NCI-H2171 (cell line): ENCODE results near the gene TMEM87B.
"Not testable (repeated sequence)": the region's sequence is repeated elsewhere in the genome, so short reads cannot be mapped to it uniquely, and the experiment has no call there.

Experiments
- DNase-seq: peaks from one replicate; lab custom pipeline; 2025; lab: John Stamatoyannopoulos, UW

Gene TMEM87B

DNA sequence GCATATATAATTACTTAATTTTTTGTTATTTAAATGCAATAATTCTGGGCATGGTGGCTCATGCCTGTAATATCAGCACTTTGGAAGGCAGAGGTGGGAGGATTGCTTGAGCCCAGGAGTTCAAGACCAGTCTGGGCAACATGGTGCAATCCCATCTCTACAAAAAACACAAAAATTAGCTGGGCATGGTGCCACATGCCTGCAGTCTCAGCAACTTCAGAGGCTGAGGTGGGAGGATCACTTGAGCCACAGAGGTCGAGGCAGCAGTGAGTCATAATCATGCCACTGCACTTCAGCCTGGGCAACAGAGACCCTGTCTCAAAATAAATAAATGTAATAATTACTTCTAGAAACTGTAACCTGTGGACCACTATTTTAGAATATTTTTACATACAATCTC lies 21.5 kb upstream of the TMEM87B start:
- no peak for DNase-seq

DNA sequence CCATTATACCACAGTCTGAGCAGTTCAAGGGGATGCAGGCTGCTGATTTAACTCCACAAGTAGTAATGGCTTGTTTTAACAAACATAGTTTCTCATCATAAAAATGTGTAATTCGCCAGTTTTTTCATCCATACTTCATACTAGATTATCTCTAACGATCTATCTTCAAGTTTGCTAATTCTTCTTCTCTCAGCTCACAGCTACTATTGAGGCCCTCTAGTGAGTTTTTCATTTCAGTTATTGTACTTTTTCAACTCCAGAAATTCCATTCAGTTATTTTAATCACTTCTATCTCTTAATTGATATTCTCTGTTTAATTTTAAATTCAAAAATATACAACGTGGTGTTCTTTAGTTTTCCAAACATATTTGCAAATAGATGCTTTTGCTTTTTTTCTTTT lies 20.1 kb upstream of the TMEM87B start:
- no peak for DNase-seq

DNA sequence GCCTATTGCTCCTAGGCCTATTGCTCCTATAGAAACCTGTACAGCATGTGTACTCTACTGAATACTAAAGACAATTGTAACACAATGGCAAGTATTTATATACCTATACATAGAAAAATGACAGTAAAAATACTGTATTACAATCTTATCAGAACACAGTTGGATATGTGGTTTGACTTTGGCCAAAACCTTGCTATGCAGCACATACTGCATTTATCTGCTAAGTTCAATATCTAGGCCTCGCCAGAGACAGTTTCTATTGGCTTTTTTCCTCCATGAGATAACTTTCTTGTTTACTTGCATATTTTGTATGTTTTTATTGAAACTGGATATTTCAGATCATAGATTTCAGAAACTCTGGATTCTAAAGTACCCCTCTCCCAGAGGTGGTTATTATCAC lies 19.3 kb upstream of the TMEM87B start:
- no peak for DNase-seq

DNA sequence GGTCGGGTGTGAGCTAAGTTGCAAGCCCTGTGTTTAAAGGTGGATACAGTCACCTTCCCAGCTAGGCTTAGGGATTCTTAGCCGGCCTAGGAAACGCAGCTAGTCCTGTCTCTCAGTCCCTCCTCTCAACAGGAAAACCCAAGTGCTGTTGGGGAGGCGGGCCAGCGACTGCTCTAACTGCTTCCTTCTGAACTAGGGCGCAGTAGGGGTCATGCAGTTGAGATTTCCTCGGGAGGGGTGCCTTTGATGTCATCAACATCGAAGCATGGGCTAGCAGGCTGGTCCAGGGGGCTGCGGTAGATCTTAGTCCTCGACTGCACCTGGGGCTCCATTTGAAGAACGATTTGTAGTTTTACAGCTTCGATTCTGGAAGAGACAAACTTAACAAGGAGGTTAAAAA lies 15.5 kb upstream of the TMEM87B start:
- not testable (repeated sequence) for DNase-seq

DNA sequence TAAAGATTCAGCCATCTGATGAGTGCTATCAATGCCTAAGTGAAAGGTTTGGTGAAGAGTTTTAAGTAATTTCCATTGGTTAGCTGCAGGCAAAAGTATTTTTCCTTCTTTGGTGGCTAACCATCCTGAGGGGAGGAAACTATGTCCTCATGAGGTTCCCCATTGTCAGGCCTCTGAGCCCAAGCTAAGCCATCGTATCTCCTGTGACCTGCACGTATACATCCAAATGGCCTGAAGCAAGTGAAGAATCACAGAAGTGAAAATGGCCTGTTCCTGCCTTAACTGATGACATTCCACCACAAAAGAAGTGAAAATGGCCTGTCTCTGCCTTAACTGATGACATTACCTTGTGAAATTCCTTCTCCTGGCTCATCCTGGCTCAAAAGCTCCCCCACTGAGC lies 15.0 kb upstream of the TMEM87B start:
- DNase-seq: not testable (repeated sequence)

DNA sequence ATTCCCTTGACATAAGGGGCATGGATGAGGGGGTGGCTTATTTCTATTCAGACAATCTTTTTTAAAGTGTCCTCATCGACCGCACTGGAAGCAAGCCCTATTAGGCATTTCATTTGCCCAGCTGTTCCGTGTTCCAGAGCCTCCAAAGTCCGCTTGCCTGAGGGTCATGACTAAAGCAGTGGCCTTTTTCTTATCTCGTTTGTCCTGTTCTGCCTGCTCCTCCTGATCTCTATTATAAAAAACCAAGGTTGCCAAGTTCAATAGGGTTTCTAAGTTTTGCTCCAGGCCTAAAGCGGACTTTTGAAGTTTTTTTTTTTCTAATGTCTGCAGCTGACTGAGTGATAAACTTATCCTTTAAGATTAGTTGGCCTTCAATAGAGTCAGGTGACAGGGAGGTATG lies 13.6 kb upstream of the TMEM87B start:
- not testable (repeated sequence) for DNase-seq

DNA sequence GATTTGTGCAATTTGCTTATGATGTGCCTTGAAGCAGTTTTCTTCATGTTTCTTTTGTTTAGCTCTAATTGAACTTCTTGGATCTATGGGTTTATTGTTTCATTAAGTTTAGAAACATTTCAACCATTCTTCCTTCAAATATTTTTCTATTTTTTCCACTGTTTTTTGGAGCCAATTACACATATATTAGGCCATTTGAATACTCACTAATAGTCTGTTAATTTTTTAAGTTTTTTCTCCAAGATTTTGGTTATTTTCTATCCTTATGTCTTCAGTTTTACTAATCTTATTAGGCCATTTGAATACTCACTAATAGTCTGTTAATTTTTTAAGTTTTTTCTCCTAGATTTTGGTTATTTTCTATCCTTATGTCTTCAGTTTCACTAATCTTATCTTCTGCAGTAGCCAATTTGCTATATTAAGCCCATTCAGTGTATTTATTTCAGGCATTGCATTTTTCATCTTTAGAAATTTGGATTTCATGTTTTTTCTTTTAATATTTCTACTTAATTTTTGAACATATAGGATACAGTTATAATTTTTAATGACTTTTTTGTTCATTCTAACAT lies 9.5 kb upstream of the TMEM87B start:
- DNase-seq: no peak

DNA sequence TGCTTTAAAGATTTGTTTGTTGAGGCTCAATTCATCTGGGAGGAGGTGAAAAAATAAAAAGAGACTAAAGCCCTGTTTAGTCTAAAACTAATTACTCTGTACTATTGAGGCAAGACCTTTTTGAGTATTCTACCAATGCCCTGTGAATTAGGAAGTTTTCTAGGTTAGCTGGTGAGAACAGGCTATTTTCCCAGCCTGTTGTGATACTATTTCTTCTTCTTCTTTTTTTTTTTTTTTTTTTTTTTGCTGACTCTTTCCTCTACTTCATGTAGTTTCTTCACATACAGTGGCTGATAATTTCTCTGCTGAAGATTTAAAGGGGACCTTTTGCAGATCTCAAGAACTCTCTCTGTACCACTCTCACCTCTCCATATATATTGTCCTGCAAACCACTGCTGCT lies 8.8 kb upstream of the TMEM87B start:
- no peak for DNase-seq

DNA sequence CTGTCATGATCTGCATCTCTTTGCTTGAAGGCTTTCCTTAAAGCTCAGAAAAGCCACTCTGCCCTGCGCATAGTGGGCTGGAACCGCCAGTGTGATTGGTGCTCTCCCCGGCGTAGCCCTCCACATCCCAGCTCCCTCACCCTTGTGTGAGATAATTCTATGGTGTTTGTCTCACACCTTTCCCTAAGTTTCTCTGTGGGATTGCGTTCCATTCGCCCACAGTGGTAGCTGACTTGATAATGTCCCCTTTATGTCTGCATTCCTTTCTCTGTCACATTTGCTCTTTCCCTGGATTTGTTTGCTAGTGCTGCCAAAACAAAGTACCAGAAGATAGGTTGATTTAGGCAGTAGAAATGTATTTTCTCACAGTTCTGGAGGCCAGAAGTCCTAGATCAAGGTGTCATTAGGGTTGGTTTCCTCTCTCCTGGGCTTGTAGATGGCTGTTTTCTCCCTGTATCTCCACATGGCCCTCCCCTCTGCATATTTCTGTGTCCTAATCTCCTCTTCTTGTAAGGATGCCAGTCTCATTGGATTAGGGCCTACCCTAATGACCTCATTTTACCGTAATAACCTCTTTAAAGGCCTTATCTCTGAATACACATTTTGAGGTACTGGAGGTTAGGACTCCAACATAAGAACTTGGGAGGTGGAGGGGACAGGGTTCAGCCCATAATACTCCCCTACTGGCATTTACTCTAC lies 7.4 kb upstream of the TMEM87B start:
- no peak for DNase-seq

DNA sequence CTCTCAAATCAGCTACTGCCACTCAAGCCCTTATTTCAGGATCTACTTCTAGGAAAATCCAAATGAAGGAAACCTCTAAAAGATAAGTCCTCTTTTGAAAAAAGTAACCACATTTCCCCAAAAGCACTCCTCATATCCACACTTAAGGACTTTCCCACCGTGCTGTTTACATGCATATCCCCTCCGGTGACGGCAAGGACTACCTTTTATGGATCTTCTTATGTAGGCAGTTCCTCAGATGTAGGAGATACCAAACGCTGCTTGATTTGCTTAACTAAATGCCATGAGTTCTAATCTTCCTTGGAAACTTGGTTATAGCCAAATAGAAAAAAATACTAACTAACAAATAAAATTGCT lies 6.9 kb upstream of the TMEM87B start:
- no peak for DNase-seq

DNA sequence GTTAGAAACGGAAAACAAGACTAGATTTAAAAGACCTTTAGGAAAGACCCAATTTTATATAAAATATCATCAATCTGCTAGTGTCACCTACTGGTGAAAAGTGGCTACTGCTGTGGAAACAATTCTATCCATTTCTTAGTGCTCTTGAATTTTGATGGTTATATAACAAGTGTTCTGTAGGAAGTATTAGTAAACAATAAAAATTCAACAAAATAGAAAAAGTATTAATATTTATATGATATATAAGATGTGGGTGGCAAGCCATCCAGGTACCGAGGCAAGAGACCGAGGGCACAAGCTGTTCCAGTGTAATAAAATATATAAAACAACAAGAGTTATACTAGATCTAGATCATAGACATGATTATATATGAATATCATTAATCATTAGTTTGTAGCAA lies 6.2 kb upstream of the TMEM87B start:
- DNase-seq: peak; percentile 20

DNA sequence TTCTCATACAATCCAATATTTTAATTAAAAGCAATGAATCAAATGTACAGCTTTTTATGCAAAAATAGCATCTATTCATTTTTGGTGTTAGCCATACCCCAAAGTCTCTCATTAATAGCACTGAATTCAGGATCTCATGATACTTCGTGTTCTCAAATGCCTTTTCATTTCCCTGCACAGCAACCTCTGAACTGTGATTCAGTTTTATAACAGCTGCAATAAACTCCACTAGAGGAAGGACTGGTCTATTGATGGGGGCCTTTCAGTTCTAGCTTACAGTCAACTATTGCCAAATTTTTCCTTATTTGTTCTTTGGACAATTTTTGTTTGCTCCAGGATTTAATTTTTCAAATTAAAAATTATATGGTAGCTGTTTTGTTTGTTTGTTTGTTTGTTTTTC lies 4.8 kb upstream of the TMEM87B start:
- DNase-seq: no peak

DNA sequence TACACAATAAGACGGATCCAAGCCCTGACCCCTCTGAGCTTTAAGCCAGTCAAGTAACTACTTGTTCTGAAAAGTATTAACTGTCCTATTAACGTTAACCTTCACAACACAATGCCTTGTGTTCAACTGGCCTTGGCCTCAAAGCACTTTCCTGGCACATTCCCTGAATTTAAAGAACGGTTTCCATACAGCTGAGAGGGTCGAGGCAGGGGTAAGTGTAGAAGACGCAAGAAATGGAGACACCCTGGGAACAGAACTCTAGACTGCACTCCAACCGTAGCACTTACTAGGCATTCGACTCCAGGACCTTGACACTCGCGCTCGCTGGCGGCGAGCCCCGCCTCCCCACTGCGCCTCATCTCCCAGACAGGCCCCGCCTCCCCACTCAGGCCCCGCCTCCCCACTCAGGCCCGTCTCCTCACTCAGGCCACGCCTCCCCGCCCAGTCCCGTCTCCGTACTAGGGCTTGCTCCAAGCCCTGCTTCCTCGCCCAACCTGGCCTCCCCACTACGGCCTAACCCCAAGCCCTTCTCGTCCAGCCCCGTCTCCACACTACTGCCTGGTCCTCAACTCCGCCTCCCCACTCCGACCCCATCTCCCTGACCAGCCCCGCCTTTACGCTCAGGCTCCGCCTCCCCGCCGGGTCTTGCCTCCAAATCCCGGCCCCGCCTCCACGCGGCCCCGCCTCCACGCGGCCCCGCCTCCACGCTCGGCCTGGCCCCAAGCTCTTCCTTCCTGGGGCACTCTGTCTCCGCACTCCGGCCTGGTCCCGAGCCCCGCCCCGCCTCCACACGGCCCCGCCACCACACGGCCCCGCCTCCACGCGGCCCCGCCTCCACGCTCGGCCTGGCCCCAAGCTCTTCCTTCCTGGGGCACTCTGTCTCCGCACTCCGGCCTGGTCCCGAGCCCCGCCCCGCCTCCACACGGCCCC lies 887 bp upstream of the TMEM87B start:
- DNase-seq: peak; percentile 90

DNA sequence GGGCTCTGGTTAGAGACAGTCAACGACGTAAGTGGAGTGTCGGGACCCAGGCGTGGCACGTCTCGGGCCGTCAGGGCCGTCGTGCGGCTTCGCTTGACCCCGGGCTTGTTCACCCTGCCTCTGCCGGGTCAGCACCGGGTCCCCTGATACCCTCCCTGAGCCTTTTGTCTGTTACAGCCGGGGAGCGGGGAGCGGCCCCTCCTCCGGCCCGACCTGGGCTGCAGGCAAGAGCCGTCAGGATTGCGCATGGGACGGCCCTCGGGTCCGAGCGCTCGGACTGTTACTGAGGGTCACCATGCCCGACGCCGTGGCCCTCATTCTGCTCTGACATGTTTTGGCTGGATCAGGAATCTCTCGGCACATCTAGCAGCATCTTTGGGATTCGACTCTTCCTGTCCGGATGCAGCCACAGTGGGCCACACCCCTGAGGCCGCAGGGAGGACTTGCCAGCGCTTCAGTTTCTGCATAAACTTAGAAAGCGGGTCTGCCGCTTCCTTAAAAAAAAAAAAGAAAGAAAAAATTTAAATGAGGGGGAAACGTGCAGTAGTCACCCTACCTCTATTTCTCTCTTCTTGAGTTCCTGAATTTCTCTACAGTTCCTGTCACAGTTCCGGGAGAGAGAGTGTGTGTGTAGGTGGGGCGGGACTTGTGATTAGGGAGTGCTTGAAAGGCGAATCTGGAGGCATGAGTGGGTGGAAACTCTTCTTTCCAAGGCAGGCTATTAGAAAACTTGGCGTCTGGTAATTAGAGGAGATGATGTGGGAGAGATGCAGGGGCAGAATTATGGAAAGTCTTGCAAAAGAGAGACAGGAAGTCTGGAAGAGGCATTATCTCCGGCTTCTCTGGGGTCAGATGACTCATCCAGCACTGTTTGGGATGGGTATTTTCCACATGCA lies 909 bp downstream of the TMEM87B start:
- DNase-seq: peak; percentile 14

DNA sequence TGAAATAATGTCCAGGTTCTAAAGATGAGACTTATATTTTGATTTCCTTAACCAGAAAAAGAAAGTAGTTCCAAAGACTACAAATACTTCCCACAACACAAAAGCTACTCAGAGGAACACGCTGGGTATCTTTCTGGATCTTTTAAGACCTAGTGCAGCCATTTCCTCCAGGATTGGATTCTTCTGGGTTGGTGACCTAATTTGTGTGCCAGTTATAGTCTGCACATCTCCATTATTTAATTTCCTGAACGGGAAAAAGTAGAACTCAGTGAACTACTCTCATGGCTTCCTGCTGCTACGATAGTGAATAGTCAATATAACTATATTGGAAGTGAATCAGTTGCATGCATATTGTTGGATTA lies 1.5 kb downstream of the TMEM87B start:
- DNase-seq: no peak

DNA sequence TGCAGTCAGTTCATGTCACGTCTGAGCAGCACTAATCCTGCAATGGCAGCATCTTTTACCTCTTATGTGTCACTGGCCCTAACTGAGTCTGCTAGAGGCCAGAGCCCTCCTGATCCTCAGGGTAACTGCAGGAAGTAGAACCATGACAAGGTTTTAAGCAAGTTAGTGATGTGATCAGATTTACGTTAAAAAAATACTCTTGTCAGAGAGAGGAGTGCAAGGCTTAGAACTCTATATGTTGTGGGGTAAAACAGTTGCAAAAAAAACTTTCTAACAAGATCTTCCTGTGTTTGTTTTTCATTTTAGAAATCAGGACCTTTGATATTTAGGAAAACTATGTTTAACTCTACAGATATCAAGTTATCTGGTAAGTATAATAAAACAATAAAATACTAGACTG lies 4.6 kb downstream of the TMEM87B start:
- no peak for DNase-seq

DNA sequence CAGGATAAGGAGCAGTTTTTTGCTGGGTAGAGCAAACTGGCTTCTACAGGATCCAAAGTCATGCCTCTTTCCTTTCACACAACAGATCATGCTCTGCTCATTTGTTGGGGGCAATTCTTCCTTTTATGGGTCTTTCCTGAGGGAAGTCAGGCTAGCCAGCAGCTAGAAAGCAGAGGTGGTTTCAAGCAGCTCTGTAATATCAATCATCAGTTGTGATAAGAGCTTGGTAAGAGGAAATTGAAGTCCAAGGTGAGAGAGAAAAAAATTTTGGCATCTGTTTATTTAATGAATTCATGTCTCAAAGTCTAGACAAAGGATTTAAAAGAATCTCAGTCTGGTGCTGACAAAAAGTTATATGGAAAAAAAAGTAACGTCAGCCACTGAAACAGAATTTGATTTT lies 6.2 kb downstream of the TMEM87B start:
- no peak for DNase-seq

DNA sequence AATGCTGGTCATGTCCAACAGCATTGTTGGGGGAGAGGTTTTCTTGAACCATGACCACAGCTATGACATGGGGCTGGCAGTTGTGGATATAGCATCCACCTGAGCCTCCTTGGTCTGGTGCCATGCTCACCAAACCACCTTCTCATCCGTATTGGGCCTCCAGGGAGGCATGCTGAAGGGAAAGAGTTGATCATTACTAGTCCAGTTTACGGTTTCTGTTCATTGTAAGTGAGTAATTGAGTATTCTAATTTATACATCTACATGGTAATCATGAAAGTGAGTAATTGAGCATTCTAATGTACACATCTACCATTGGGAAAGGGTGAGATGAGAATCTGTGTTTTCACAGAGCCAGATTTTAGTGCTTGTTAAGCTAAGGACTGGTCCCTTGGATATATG lies 6.8 kb downstream of the TMEM87B start:
- no peak for DNase-seq

DNA sequence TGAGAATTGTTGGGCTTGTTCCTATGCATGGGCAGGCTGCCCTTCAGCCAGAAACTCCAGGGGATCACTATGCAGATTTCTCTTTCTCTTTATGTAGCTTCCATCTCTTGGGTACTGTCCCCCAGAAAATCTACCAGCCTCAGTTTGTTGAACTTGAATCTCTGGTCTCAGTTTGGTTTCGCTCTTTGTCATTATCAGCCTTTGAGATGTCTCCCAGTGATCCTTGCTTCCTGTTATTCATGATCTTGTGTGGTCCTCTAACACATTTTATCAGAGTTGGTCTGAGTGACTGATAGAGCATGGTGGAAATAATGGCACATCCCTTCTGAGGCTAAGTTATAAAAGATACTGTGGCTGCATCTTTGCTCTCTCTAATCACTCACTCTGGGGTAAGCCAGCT lies 7.8 kb downstream of the TMEM87B start:
- DNase-seq: no peak

DNA sequence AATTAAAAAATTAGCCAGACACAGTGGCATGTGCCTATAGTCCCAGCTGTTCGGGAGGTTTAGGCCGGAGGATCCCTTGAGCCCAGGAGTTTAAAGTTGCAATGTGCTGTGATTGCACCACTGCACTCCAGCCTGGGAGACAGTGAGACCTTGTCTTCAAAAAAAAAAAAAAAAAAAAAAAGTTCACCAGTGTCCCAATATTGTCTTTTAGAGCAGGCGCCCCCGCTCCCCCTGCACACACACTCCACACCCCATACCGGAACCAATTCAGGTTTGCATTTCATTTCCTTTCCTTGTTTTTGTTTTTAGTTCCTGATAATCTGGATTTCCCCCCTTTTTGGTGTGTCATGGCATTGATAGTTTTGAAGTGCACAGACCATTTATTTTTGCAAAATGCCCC lies 10.4 kb downstream of the TMEM87B start:
- no peak for DNase-seq

DNA sequence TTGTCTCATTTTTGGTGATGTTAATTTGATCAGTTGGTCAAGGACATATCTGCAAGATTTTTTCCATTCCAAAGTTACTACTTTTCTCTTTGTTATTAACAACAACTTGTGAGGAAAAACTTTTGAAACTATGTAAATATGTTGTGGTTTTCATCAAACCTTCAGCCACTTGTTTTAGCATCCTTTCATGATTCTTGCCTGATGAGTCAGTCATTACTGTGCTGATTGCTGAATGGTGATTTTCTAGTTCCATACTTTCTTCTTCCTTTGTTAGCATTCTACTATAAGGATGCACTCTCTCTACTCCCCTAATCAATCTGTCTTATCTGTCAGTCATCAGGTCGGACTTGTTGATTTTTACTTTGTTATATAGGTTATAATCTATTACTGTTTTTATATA lies 10.9 kb downstream of the TMEM87B start:
- no peak for DNase-seq

DNA sequence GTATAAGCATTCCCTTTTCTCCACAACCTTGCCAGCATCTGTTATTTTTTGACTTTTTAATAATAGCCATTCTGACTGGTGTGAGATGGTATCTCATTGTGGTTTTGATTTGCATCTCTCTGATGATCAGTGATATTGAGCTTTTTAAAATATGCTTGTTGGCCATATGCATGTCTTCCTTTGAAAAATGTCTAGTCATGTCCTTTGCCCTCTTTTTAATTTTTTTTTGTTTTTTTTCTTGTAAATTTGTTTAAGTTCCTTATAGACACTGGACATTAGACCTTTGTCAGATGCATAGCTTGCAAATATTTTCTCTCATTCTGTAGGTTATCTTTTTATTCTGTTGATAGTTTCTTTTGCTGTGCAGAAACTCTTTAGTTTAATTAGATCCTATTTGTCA lies 14.7 kb downstream of the TMEM87B start:
- not testable (repeated sequence) for DNase-seq
